Memory B cell (primary cell): ENCODE data around the gene PSMD2.

Experiments
- ATAC-seq: fragments of 150-1000 bp; cut with Tn5 transposase; 2 replicates; pipeline ENCODE4 v1.10.0; 2021; ENCODE audit warnings: low read depth, mild to moderate bottlenecking, moderate library complexity
- DNase-seq, 2 donors: peaks; one replicate each; pipeline ENCODE4 v3.0.0; 2022; ENCODE audit warnings: low spot score in 2 of 2
- H3K27ac Mint-ChIP-seq: one replicate; pipeline ENCODE4 v1.8.0; 2022; ENCODE audit warnings: mild to moderate bottlenecking, moderate library complexity, mixed read lengths
- H3K27me3 Mint-ChIP-seq: one replicate; pipeline ENCODE4 v1.8.0; 2022; ENCODE audit warnings: mixed read lengths
- H3K36me3 Mint-ChIP-seq: one replicate; pipeline ENCODE4 v1.8.0; 2022; ENCODE audit warnings: mild to moderate bottlenecking, mixed read lengths
- H3K4me1 Mint-ChIP-seq: one replicate; pipeline ENCODE4 v1.8.0; 2022; ENCODE audit warnings: mixed read lengths
- H3K4me3 Mint-ChIP-seq: one replicate; pipeline ENCODE4 v1.8.0; 2022; ENCODE audit warnings: mild to moderate bottlenecking, moderate library complexity, mixed read lengths
- H3K9me3 Mint-ChIP-seq: one replicate; pipeline ENCODE4 v1.8.0; 2022; ENCODE audit warnings: mixed read lengths

Gene PSMD2

GRCh38 chr3:184317201-184317600 is 18.2 kb downstream of the PSMD2 start:
- Mint-ChIP-seq H3K36me3 (peaks cover 20% of the 10 kb centered on the region), H3K4me3 (no peak overlapping the region), H3K9me3 (no peaks in the 10 kb centered on the region), H3K27ac (peak overlapping the region; percentile 9), H3K4me1 (peaks cover 24% of the 10 kb centered on the region), H3K27me3 (no peaks in the 10 kb centered on the region)
- DNase-seq: no peak
- ATAC-seq: no peak

- Mint-ChIP-seq H3K27me3 (no peaks in the 10 kb centered on the region), H3K9me3 (no peaks in the 10 kb centered on the region), H3K36me3 (peaks cover 39% of the 10 kb centered on the region), H3K4me3 (no peak overlapping the region), H3K4me1 (peaks cover 24% of the 10 kb centered on the region), H3K27ac (no peak overlapping the region)
- DNase-seq (no peak), ATAC-seq (no peak)
Observed at GRCh38 chr3:184320104-184320445, 21.0 kb downstream of the PSMD2 start.

GRCh38 chr3:184321666-184322065 is 22.6 kb downstream of the PSMD2 start:
- ATAC-seq (no peak), DNase-seq (no peak)
- Mint-ChIP-seq H3K27ac (no peak overlapping the region), H3K27me3 (no peaks in the 10 kb centered on the region), H3K36me3 (peaks cover 47% of the 10 kb centered on the region), H3K4me3 (no peak overlapping the region), H3K9me3 (no peaks in the 10 kb centered on the region), H3K4me1 (peaks cover 19% of the 10 kb centered on the region)

GRCh38 chr3:184322731-184323487 is 23.9 kb downstream of the PSMD2 start:
- peaks cover 55% of the 10 kb centered on the region for H3K36me3 Mint-ChIP-seq
- DNase-seq: no peak
- H3K4me3 Mint-ChIP-seq: no peak overlapping the region
- ATAC-seq: no peak
- H3K27me3 Mint-ChIP-seq: no peaks in the 10 kb centered on the region
- no peak overlapping the region for H3K27ac Mint-ChIP-seq
- H3K4me1 Mint-ChIP-seq: peaks cover 8% of the 10 kb centered on the region
- no peaks in the 10 kb centered on the region for H3K9me3 Mint-ChIP-seq

- H3K4me1 Mint-ChIP-seq: peaks cover 8% of the 10 kb centered on the region
- no peak overlapping the region for H3K4me3 Mint-ChIP-seq
- ATAC-seq (no peak), DNase-seq (no peak)
- H3K9me3 Mint-ChIP-seq: no peaks in the 10 kb centered on the region
- H3K27ac Mint-ChIP-seq: no peak overlapping the region
- H3K36me3 Mint-ChIP-seq: peaks cover 59% of the 10 kb centered on the region
- H3K27me3 Mint-ChIP-seq: no peaks in the 10 kb centered on the region
Observed at GRCh38 chr3:184323696-184324095, 24.7 kb downstream of the PSMD2 start.

- ATAC-seq: no peak
Observed at GRCh38 chr3:184325269-184325668, 26.2 kb downstream of the PSMD2 start.

GRCh38 chr3:184325715-184326369 is 26.8 kb downstream of the PSMD2 start:
- Mint-ChIP-seq H3K4me3 (no peak overlapping the region), H3K27ac (no peak overlapping the region), H3K4me1 (no peaks in the 10 kb centered on the region), H3K36me3 (peaks cover 61% of the 10 kb centered on the region), H3K9me3 (no peaks in the 10 kb centered on the region), H3K27me3 (no peaks in the 10 kb centered on the region)
- no peak for ATAC-seq
- no peak for DNase-seq

More at GRCh38 chr3:184325269-184325668, 26.2 kb downstream of the PSMD2 start:
- Mint-ChIP-seq H3K27ac (peak overlapping the region; percentile 33), H3K36me3 (peaks cover 63% of the 10 kb centered on the region), H3K27me3 (no peaks in the 10 kb centered on the region), H3K4me1 (no peaks in the 10 kb centered on the region), H3K9me3 (no peaks in the 10 kb centered on the region), H3K4me3 (no peak overlapping the region)
- no peak for DNase-seq

- peaks cover 54% of the 10 kb centered on the region for H3K36me3 Mint-ChIP-seq
- no peak overlapping the region for H3K27ac Mint-ChIP-seq
- H3K4me3 Mint-ChIP-seq: no peak overlapping the region
- no peaks in the 10 kb centered on the region for H3K27me3 Mint-ChIP-seq
- no peaks in the 10 kb centered on the region for H3K4me1 Mint-ChIP-seq
- DNase-seq: no peak
- H3K9me3 Mint-ChIP-seq: no peaks in the 10 kb centered on the region
- no peak for ATAC-seq
Observed at GRCh38 chr3:184327171-184327570, 28.1 kb downstream of the PSMD2 start.

- Mint-ChIP-seq H3K9me3 (no peaks in the 10 kb centered on the region), H3K36me3 (peaks cover 52% of the 10 kb centered on the region), H3K4me3 (no peak overlapping the region), H3K27ac (peak overlapping the region; percentile 21), H3K4me1 (no peaks in the 10 kb centered on the region), H3K27me3 (no peaks in the 10 kb centered on the region)
- ATAC-seq (no peak), DNase-seq (no peak)
Observed at GRCh38 chr3:184328516-184328915, 29.5 kb downstream of the PSMD2 start.

GRCh38 chr3:184332370-184333090 is 33.5 kb downstream of the PSMD2 start:
- Mint-ChIP-seq H3K27me3 (peaks cover under 1% of the 10 kb centered on the region), H3K9me3 (no peaks in the 10 kb centered on the region), H3K27ac (peak overlapping the region; percentile 52), H3K36me3 (peaks cover 26% of the 10 kb centered on the region), H3K4me1 (peaks cover 7% of the 10 kb centered on the region), H3K4me3 (no peak overlapping the region)
- ATAC-seq (no peak), DNase-seq (no peak)

GRCh38 chr3:184333190-184333589 is 34.1 kb downstream of the PSMD2 start:
- Mint-ChIP-seq H3K27ac (peak overlapping the region; percentile 52), H3K4me3 (no peak overlapping the region), H3K9me3 (no peaks in the 10 kb centered on the region), H3K27me3 (peaks cover 6% of the 10 kb centered on the region), H3K4me1 (peaks cover 13% of the 10 kb centered on the region), H3K36me3 (peaks cover 22% of the 10 kb centered on the region)
- DNase-seq (no peak), ATAC-seq (no peak)

GRCh38 chr3:184333700-184334099 is 34.7 kb downstream of the PSMD2 start:
- Mint-ChIP-seq H3K4me3 (no peak overlapping the region), H3K9me3 (no peaks in the 10 kb centered on the region), H3K27me3 (peaks cover 6% of the 10 kb centered on the region), H3K4me1 (peaks cover 13% of the 10 kb centered on the region), H3K27ac (peak overlapping the region; percentile 52), H3K36me3 (peaks cover 19% of the 10 kb centered on the region)
- DNase-seq (no peak), ATAC-seq (no peak)

GRCh38 chr3:184334470-184335158 is 35.6 kb downstream of the PSMD2 start:
- Mint-ChIP-seq H3K4me1 (peaks cover 17% of the 10 kb centered on the region), H3K4me3 (peak overlapping the region; percentile 33), H3K27me3 (peaks cover 6% of the 10 kb centered on the region), H3K36me3 (peaks cover 13% of the 10 kb centered on the region), H3K27ac (peak overlapping the region; percentile 52), H3K9me3 (no peaks in the 10 kb centered on the region)
- ATAC-seq (no peak), DNase-seq (no peak)

- Mint-ChIP-seq H3K27ac (peak overlapping the region; percentile 52), H3K36me3 (peaks cover 10% of the 10 kb centered on the region), H3K4me1 (peaks cover 17% of the 10 kb centered on the region), H3K9me3 (no peaks in the 10 kb centered on the region), H3K4me3 (peak overlapping the region; percentile 87), H3K27me3 (peaks cover 6% of the 10 kb centered on the region)
- DNase-seq (no peak), ATAC-seq (no peak)
Observed at GRCh38 chr3:184335291-184335660, 36.2 kb downstream of the PSMD2 start.
